22Rv1 (cell line): ENCODE data around the gene C12orf76.
A peak's percentile ranks its signal among the peaks of the same experiment; 100 is the strongest.

Source experiments
- H3K27ac ChIP-seq: fragments of 450-650 bp; 2 replicates; pipeline ENCODE4 v1.5.1; 2017
- CTCF ChIP-seq: fragments of 450-650 bp; IDR thresholded peaks from 2 replicates; pipeline ENCODE4 v1.5.1; 2017; ENCODE audit warnings: mild to moderate bottlenecking
- ZFX ChIP-seq: fragments of 450-650 bp; IDR thresholded peaks from 2 replicates; pipeline ENCODE4 v1.6.1; 2017; ENCODE audit warnings: antibody characterized with exemption, borderline replicate concordance

The C12orf76 gene

GRCh38 chr12:110002676-110003515, 45.4 kb downstream of the C12orf76 start:
- TF ChIP-seq ZFX, result no peak
- TF ChIP-seq CTCF, result no peak
- H3K27ac ChIP-seq, result no peak overlapping the region

DNA sequence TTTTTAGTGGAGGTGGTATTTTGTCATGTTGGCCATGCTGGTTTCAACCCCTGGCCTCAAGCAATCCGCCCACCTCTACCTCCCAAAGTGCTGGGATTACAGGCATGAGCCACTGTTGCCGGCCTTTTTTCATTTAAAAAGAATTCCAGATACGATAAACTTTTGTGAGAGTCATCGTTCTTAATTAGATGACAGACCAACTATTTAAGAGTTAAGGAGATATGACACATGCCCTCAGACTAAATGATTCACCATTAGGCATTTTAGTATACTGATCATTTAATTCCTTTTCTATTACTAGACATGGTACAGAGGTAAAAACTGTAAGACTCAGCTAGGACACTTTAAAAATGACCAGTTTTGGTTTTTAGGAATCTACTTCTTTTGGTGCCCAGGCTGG, 46.7 kb downstream of the C12orf76 start:
- H3K27ac ChIP-seq, result no peak overlapping the region

GRCh38 chr12:109999983-110000505, 48.3 kb downstream of the C12orf76 start:
- no peak for TF ChIP-seq CTCF
- no peak for TF ChIP-seq ZFX
- peak overlapping the region; percentile 64; the same call in 1 of the 2 replicates for H3K27ac ChIP-seq

More for the DNA sequence above, 46.7 kb downstream of the C12orf76 start:
- TF ChIP-seq CTCF (no peak), ZFX (no peak)

GRCh38 chr12:109999649-109999971, 48.7 kb downstream of the C12orf76 start:
- peak overlapping the region; percentile 64 for H3K27ac ChIP-seq
- TF ChIP-seq ZFX, result no peak
- no peak for TF ChIP-seq CTCF

GRCh38 chr12:109998904-109999648, 49.2 kb downstream of the C12orf76 start, which contains the start of gene ANKRD13A:
Gene ANKRD13A (plus strand): TSS chr12:109999430. CDS start chr12:109999689, 259 bp downstream.
- no peak for TF ChIP-seq CTCF
- no peak for TF ChIP-seq ZFX
- peak within 1 kb of the TSS; percentile 64 for H3K27ac ChIP-seq

- TF ChIP-seq CTCF (no peak), ZFX (no peak)
- H3K27ac ChIP-seq, result peak overlapping the region; percentile 64
These were observed 50.0 kb downstream of the C12orf76 start for GRCh38 chr12:109998241-109998903.
